NT2/D1 (cell line): ENCODE measurements around the gene PEPD.

Experiments
- DNase-seq: peaks from one replicate; pipeline ENCODE4 v3.0.0-alpha.2; 2011; ENCODE audit warnings: low read depth, low spot score
- H3K27me3 ChIP-seq: 2 replicates; pipeline ENCODE4 v1.6.0; 2011; ENCODE audit warnings: mild to moderate bottlenecking; ENCODE audit not compliant: insufficient read length, insufficient read depth
- H3K36me3 ChIP-seq: 2 replicates; pipeline ENCODE4 v1.6.1; 2011; ENCODE audit warnings: mild to moderate bottlenecking, low read length, mixed read lengths; ENCODE audit not compliant: insufficient read depth, insufficient read length
- H3K4me1 ChIP-seq: 2 replicates; pipeline ENCODE4 v1.5.1; 2011; ENCODE audit not compliant: insufficient read depth, insufficient read length
- H3K4me3 ChIP-seq: 2 replicates; pipeline ENCODE4 v1.5.1; 2011; ENCODE audit warnings: low read depth; ENCODE audit not compliant: insufficient read length
- H3K9ac ChIP-seq: 2 replicates; pipeline ENCODE4 v1.6.0; 2011; ENCODE audit warnings: low read depth; ENCODE audit not compliant: insufficient read length
- H3K9me3 ChIP-seq: 2 replicates; pipeline ENCODE4 v1.5.1; 2011; ENCODE audit warnings: mild to moderate bottlenecking, low read length; ENCODE audit not compliant: insufficient read depth
- SUZ12 ChIP-seq: IDR thresholded peaks from 2 replicates; pipeline ENCODE4 v1.6.1; 2011; ENCODE audit not compliant: insufficient read length, insufficient read depth; ENCODE audit errors: extremely low read depth
- YY1 ChIP-seq: IDR thresholded peaks from 2 replicates; pipeline ENCODE4 v1.6.1; 2011; ENCODE audit not compliant: insufficient read length, insufficient read depth
- ZNF274 ChIP-seq: IDR thresholded peaks from 2 replicates; pipeline ENCODE4 v1.6.1; 2011; ENCODE audit warnings: mild to moderate bottlenecking, low read depth, low read length

PEPD gene

GRCh38 chr19:33426621-33427361 lies 94.8 kb downstream of the PEPD start:
- no peak for DNase-seq
- Histone ChIP-seq H3K4me1 (peaks cover 5% of the 10 kb centered on the region), H3K36me3 (no peaks in the 10 kb centered on the region), H3K9me3 (no peaks in the 10 kb centered on the region), H3K9ac (no peak overlapping the region), H3K4me3 (no peak overlapping the region), H3K27me3 (no peaks in the 10 kb centered on the region)
- TF ChIP-seq SUZ12 (no peak), ZNF274 (no peak), YY1 (no peak)

GRCh38 chr19:33424181-33424580 lies 97.4 kb downstream of the PEPD start:
- TF ChIP-seq SUZ12 (no peak), ZNF274 (no peak), YY1 (no peak)
- no peaks in the 10 kb centered on the region for H3K9me3 ChIP-seq
- H3K27me3 ChIP-seq, result no peaks in the 10 kb centered on the region
- H3K4me3 ChIP-seq, result no peak overlapping the region
- H3K4me1 ChIP-seq, result peaks cover 3% of the 10 kb centered on the region
- H3K9ac ChIP-seq, result no peak overlapping the region
- no peaks in the 10 kb centered on the region for H3K36me3 ChIP-seq
- no peak for DNase-seq

- Histone ChIP-seq H3K36me3 (peaks cover 2% of the 10 kb centered on the region), H3K9me3 (no peaks in the 10 kb centered on the region), H3K4me1 (no peaks in the 10 kb centered on the region), H3K4me3 (no peak overlapping the region), H3K9ac (no peak overlapping the region), H3K27me3 (no peaks in the 10 kb centered on the region)
- DNase-seq, result no peak
- TF ChIP-seq SUZ12 (no peak), YY1 (no peak), ZNF274 (no peak)
Measured at GRCh38 chr19:33422369-33423180, 99.0 kb downstream of the PEPD start.

DNA sequence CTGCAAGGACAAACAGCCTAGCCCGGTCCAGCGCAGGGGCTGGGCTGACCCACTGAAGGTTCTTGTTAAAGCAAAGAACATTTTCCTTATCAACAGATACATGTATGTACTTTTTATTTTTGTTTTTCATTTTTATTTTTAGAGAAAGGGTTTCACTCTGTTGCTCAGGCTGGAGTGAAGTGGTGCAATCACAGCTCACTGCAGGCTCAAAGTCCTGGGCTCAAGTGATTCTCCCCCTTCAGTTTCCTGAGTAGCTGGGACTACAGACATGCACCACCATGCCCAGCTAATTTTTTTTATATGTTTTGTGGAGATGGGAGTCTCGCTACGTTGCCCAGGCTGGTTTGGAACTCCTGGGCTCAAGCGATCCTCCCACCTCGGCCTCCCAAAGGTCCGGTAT lies 100.2 kb downstream of the PEPD start:
- peaks cover 4% of the 10 kb centered on the region for H3K4me1 ChIP-seq
- H3K9me3 ChIP-seq, result no peaks in the 10 kb centered on the region
- no peaks in the 10 kb centered on the region for H3K27me3 ChIP-seq
- peaks cover 2% of the 10 kb centered on the region for H3K36me3 ChIP-seq
- no peak for TF ChIP-seq ZNF274
- TF ChIP-seq YY1, result no peak
- TF ChIP-seq SUZ12, result no peak
- no peak for DNase-seq
- H3K9ac ChIP-seq, result no peak overlapping the region
- no peak overlapping the region for H3K4me3 ChIP-seq

DNA sequence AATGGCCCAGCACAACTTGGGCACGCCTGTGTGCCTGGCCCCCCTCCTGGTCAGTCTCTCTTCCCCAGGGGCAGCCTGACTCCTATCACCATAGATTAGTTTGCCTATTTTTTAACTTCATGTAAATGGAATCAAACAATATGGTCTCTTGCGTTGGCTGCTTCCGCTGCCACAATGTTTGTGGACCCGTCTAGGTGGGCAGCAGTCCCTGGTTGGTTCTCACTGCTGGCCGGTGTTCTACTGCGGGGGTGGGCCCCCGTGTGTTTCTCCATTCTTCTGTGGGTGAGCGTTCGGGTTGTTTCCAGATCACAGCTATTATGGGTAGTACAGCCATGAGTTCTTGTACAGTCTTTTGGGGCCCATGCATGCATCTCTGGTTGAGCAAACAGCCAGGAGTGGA lies 100.8 kb downstream of the PEPD start:
- Histone ChIP-seq H3K4me3 (no peak overlapping the region), H3K36me3 (peaks cover 2% of the 10 kb centered on the region), H3K27me3 (no peaks in the 10 kb centered on the region), H3K9me3 (no peaks in the 10 kb centered on the region), H3K4me1 (peaks cover 6% of the 10 kb centered on the region), H3K9ac (no peak overlapping the region)
- no peak for TF ChIP-seq SUZ12
- no peak for DNase-seq

DNA sequence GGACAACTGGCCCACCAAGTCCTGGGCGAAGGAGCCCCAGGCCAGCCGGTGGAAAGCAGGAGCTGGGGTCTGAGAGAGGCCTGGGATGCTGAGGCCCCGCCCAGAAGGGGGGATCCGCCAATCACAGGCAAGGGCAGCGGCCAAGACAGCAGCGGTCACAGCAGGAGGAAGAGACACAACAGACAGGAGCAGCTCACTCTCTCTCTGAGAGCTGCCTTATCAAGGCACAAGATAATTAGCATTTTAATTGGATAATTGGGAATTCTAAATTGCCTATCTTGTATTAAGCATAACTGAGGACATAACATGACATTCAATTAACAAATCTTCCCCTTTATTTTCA lies 101.8 kb downstream of the PEPD start:
- Histone ChIP-seq H3K27me3 (no peaks in the 10 kb centered on the region), H3K9me3 (no peaks in the 10 kb centered on the region), H3K4me1 (peaks cover 6% of the 10 kb centered on the region), H3K9ac (no peak overlapping the region), H3K4me3 (no peak overlapping the region), H3K36me3 (peaks cover 2% of the 10 kb centered on the region)
- TF ChIP-seq SUZ12 (no peak), ZNF274 (no peak), YY1 (no peak)
- no peak for DNase-seq

DNA sequence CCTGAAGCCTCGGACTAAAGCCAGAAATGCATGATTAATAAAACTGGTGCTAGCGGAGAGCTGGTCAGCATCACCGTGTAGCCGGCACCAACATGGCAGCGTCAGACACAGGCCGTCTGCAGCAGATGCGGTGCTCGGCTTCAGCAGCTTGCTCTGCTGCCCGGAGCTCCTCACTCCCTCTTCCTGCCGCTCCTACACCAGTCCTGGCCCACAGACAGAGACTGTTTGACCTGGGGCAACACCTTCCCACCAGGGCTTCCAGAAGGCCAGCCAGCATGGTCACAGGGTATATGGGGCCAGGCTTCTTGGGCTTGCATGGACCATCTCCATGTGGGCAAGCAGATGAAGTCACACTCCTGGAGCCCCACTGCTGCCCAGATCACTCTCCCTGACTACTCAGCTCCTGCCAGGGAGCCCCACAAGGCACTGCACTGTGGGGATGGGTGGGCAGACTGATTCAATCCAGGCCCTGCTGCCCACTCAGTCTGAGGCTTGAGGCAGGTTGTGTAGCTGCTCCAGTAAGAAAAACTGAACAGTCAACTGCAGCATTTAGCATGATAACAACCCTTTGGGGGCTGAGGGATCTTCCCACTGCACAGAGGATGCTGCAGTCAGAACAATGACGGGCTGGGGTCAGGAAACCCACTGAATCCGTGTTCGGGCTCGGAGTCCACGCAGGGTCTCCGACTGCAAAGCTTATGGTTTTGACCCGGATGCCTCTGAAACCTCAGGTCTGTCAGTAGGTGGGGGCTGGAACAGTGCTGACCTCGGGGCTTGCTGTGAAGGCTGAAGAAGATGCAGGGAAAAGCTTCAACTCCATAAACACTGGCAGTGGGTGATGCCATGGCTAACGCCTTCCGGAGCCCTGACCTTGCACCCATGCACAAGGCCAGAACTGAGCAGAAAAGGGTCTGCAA lies 102.5 kb downstream of the PEPD start:
- Histone ChIP-seq H3K36me3 (peaks cover 2% of the 10 kb centered on the region), H3K9me3 (no peaks in the 10 kb centered on the region), H3K27me3 (no peaks in the 10 kb centered on the region), H3K4me3 (no peak overlapping the region), H3K4me1 (peaks cover 6% of the 10 kb centered on the region), H3K9ac (no peak overlapping the region)
- DNase-seq, result no peak
- TF ChIP-seq SUZ12, result no peak
- no peak for TF ChIP-seq YY1
- TF ChIP-seq ZNF274, result no peak
